Amniotic stem cell (primary cell): ENCODE data around the gene NFX1.
"Not testable (repeated sequence)": the region's sequence is repeated elsewhere in the genome, so short reads cannot be mapped to it uniquely, and the experiment has no call there.

Source experiments
- DNase-seq: peaks from one replicate; lab custom pipeline; 2025; lab: John Stamatoyannopoulos, UW

The NFX1 gene

DNA sequence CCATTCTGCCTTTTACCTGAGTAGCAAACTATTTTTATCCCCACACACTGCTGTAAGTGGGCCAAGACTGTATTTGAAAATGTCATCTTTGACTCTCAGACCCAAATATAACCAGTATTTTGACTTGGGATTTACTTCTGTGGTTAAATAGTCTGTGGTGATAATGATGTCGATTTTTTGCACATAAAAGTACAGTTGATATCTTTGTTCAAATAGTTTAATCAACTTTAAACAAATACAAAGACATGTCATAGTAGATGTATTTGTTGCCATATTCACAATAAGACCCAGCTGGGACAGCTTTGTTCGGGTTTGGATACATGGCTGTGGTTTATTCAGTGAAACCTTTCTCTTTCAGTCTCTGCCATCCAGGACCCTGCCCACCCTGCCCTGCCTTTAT lies 20.4 kb downstream of the NFX1 start:
- DNase-seq, result no peak

- no peak for DNase-seq
Measured at GRCh38 chr9:33311953-33312352, 21.6 kb downstream of the NFX1 start.

- no peak for DNase-seq
Measured at GRCh38 chr9:33315371-33315770, 25.1 kb downstream of the NFX1 start.

DNA sequence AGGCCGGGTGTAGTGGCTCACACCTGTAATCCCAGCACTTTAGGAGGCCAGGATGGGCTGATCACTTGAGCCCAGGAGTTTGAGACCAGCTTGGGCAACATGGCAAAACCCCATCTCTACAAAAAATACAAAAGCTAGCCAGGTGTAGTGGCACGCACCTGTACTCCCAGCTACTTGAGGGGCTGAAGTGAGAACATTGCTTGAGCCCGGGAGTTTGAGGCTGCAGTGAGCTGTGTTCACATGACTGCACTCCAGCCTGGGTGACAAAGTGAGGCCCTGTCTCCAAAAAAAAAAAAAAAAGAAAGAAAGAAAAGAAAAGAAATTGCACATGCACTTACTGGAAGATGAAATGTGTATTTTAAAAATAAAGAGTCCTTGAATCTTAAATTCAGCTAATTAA lies 26.8 kb downstream of the NFX1 start:
- DNase-seq, result not testable (repeated sequence)

GRCh38 chr9:33318225-33318624 lies 27.9 kb downstream of the NFX1 start:
- DNase-seq, result no peak

DNA sequence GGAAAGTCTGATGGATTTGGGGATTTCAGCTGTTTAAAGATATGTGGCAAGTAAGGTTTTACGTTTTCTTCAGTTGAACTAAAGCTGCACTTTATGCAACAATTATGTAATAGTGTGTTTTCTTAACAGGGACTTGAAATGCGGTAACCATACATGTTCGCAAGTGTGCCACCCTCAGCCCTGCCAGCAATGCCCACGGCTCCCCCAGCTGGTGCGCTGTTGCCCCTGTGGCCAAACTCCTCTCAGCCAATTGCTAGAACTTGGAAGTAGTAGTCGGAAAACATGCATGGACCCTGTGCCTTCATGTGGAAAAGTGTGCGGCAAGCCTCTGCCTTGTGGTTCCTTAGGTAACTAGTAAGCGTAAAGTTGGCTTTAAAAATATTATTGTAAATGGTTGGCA lies 28.5 kb downstream of the NFX1 start:
- DNase-seq, result no peak

- no peak for DNase-seq
Measured at GRCh38 chr9:33320230-33320567, 29.9 kb downstream of the NFX1 start.

DNA sequence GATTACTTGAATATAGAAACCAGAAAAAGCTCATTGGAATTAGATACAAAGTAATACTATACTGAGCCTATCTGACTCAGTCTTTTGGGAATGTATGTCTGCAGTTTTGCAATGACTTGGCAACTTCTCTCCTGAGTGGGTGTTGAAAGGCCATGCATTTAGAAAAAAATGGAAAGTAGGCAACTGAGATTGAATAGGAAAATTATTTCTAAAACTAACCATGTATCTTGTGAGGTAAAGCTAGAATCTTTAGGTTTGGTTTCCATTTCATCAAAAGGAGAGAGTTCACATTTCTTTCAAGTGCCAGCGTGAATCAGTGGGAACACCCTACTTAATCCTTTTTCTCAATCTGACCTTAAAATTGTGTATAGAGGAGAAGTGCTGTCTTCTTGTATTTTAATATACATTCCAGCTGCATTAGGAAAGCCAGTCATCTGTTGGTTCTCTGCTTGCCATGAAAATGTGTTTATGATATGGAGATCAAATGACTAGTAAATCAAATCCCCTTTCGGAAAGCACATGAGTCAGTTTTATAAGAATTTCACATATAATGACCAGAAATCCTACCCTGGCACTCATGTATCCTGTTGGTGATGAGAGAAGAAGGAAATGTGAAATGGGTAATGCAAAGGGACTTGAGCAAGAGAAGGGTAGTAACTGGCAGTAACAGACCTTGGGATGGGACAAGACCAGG lies 30.4 kb downstream of the NFX1 start:
- peak; percentile 91 for DNase-seq

DNA sequence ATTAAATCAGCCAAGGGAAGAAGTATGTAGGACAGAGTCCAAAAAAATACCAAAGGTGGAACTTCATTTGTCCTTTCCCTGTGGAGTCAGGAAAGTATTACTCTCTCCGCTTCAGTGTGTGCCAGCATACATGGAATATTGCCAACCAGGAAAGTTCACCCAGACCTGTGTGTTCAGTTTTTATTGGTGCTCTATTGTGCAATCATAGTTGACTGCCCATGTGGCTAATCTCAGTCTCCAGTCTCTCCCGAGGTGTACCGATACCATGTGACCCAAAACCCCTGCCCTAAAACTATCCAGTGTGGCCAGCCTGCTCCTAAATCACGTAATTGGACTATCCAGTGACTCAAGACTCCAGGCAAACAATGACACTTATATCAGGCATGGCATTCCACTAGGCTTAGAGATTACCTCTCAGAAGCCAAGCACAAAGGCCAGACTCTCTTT lies 38.8 kb downstream of the NFX1 start:
- DNase-seq, result peak; percentile 75

- peak; percentile 30 for DNase-seq
Measured at GRCh38 chr9:33329979-33330378, 39.7 kb downstream of the NFX1 start.

DNA sequence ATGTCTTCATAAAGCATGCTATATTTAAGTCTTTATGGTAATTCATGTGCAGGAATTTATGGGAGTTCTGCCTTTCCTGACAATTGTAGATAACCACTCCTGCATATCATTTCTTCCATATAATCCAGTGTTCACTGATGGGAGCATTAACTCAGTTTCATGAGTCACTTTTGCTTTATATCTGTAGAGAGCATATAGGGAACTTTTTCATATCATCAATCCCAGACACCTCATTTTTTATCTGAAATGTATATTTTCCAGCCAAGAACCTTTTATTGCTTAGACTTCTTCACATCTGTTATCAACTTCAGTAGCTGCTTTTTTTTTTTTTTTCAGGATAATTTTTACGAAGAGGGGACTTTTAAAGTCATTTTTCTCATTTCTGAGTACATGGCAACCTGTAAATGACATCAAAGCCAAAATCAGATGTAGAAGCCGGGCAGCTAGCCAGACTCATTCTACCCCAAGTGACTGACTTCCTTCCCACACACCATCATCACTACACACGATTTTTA lies 41.1 kb downstream of the NFX1 start:
- no peak for DNase-seq

DNA sequence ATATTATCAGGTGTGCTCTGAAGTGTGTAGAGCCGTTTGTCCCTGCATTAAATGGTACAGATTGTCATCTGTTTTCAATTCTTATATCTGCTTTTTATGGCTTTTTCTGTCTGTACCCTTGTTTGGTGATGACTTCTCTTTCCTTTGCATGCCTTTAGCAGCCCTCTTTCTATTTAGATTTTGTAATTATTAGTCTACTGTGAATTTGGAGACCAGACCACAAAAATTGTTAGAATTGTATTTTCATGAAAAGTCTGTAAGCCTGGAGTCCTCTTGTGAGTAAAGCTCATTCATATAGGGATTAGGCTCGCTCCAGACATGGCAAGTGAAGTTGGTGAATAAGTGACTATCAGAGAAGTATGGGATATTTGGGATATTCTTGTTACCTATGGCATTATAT lies 41.7 kb downstream of the NFX1 start:
- DNase-seq, result no peak

DNA sequence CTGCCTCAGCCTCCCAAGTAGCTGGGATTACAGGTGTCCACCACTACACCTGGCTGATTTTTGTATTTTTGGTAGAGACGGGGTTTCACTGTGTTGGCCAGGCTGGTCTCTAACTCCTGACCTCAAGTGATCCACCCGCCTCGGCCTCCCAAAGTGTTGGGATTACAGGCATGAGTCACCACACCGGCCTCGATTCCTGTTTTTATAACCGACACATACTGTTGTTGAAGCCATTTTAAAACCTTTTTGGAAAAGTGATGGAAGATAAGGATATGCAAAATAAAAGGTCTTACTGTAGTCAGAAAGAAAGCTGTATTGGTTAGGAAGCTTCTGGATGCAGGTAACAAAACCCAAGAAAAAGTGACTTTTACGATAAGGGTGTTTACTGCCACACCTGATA lies 42.6 kb downstream of the NFX1 start:
- not testable (repeated sequence) for DNase-seq

DNA sequence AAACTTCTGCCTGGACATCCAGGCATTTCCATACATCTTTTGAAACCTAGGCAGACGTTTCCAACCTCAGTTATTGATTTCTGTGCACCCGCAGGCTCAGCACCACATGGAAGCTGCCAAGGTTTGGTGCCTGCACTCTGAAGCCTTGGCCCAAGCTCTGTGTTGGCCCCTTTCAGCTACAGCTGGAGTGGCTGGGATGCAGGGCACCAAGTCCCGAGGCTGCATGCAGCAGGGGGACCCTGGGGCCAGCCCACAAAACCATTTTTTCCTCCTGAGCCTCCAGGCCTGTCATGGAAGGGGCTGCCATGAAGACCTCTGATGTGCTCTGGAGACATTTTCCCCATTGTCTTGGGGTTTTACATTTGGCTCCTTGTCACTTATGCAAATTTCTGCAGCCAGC lies 49.9 kb downstream of the NFX1 start:
- DNase-seq, result no peak

DNA sequence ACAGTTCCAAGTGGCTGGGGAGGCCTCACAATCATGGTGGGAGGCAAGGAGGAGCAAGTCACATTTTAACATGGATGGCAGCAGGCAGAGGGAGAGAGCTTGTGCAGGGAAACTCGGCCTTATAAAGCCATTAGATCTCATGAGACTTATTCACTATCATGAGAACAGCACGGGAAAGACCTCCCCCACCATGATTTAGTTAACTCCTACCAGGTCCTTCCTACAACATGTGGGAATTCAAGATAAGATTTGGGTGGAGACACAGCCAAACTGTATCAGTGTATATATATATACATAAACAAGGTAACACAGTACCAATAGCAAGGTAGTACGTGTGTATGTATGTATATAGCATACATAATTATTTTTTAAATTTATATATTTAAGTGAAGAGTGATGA lies 50.9 kb downstream of the NFX1 start:
- no peak for DNase-seq

DNA sequence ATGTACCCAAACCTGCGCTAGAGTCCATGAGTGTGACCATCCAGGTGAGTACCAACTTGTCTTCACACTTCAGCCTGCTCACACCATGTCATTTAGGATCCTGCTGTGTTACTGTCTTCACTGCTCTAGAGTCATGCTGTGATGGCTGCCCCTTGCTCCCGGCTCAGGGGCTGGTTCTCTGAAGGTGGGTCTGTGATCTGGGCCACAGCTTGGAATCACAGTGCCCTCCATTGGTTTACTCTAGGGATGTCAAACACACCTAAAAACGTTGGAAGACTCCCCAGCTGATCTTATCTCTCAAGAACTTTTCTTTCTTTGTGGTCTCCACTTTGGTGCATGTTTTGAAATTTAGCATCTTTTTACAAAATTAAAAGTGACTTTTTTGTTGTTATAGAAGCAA lies 53.8 kb downstream of the NFX1 start:
- DNase-seq, result no peak

GRCh38 chr9:33346564-33346963 lies 56.2 kb downstream of the NFX1 start:
- DNase-seq, result no peak

- no peak for DNase-seq
Measured at GRCh38 chr9:33348998-33349397, 58.7 kb downstream of the NFX1 start.

DNA sequence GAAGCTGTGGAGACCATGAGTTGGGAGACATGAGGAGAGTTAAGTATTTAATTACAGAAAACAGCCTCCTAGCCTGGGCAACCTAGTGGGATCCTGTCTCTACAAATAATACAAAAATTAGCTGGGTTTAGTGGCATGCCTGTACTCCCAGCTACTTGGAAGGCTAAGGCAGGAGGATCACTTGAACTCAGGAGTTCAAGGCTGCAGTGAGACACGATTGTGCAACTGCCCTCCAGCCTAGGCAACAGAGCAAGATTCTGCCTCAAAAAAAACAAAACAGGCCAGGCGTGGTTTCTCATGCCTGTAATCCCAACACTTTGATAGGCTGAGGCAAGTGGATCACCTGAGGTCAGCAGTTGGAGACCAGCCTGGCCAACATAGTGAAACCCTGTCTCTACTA lies 59.4 kb downstream of the NFX1 start:
- no peak for DNase-seq

DNA sequence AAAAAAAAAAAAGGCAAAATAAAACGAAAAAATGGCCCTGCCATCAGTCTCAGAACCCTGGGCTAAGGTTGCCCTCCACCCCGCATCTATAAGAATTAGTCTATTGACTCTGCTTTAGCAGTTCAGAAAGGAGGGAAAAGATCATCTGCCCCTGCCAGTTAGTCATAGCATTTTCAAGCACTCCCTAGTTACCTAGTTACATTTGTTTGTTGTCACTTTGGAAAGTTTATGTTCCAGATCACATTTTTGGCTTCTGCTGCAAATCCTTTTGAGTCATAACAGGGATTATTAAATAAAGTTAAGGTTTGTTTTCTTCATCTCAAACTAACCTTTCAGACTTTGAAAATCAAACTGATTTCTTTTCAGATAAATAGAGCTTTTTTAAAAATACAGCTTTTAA lies 60.0 kb downstream of the NFX1 start:
- peak; percentile 74 for DNase-seq

GRCh38 chr9:33351547-33351946 lies 61.2 kb downstream of the NFX1 start:
- no peak for DNase-seq

GRCh38 chr9:33354651-33355211 lies 64.4 kb downstream of the NFX1 start:
- peak; percentile 39 for DNase-seq

DNA sequence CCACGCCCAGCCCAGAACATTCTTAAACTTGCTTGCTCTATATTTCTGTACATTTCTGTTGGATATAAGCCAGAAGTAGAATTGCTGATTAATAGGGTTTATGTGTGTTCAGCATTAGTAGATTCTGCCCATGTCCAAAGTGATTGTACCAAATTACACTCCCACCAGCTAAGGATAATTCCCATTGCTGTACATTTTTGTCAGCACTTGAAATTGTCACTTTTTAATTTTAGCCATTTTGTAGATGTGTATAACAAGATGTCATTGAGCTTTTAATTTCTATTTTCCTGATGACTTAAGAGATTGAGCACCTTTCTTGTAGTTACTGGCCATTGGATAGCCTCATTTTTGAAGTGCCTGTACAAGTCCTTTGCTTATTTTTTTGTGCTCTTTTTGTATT lies 65.6 kb downstream of the NFX1 start:
- no peak for DNase-seq

DNA sequence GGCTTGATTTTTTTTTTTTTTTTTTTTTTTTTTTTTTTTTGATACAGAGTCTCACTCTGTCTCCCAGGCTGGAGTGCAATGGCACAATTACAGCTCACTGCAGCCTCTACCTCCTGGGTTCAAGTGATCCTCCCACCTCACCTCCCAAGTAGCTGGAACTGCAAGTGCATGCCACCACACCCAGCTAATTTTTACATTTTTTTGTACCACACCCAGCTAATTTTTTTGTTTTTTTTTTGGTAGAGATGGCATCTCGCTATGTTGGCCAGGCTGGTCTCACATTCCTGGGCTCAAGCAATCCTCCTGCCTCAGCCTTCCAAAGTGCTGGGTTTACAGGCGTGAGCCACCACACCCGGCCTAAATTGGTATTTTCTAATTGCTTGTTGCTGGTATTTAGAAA lies 68.3 kb downstream of the NFX1 start:
- not testable (repeated sequence) for DNase-seq
